ENCODE results near the gene SMOC2.

SMOC2 gene

GRCh38 chr6:168410035-168410434 is 30.9 kb upstream of the SMOC2 start:
- TF ChIP-seq CTCF (IDR thresholded peaks at IDR 0.05; ENCODE audit: low read depth, low read length) = no peak
- Histone ChIP-seq H3K9me3 (no peaks in the 10 kb centered on the region), H3K4me3 (ENCODE audit: low read depth, low read length) (no peak overlapping the region), H3K4me1 (no peaks in the 10 kb centered on the region), H3K27me3 (no peaks in the 10 kb centered on the region), H3K36me3 (no peaks in the 10 kb centered on the region)
- no peak for DNase-seq

GRCh38 chr6:168410554-168411011 is 30.4 kb upstream of the SMOC2 start:
- Histone ChIP-seq H3K4me3 (ENCODE audit: low read depth, low read length) (no peak overlapping the region), H3K27me3 (no peaks in the 10 kb centered on the region), H3K9me3 (no peaks in the 10 kb centered on the region), H3K4me1 (no peaks in the 10 kb centered on the region), H3K36me3 (no peaks in the 10 kb centered on the region)
- no peak for DNase-seq
- no peak for TF ChIP-seq CTCF (IDR thresholded peaks at IDR 0.05; ENCODE audit: low read depth, low read length)

GRCh38 chr6:168411130-168411529 is 29.9 kb upstream of the SMOC2 start:
- Histone ChIP-seq H3K27me3 (no peaks in the 10 kb centered on the region), H3K9me3 (no peaks in the 10 kb centered on the region), H3K36me3 (no peaks in the 10 kb centered on the region), H3K4me1 (no peaks in the 10 kb centered on the region), H3K4me3 (ENCODE audit: low read depth, low read length) (no peak overlapping the region)
- no peak for DNase-seq
- TF ChIP-seq CTCF (IDR thresholded peaks at IDR 0.05; ENCODE audit: low read depth, low read length) = no peak

- Histone ChIP-seq H3K4me1 (no peaks in the 10 kb centered on the region), H3K4me3 (ENCODE audit: low read depth, low read length) (no peak overlapping the region), H3K9me3 (no peaks in the 10 kb centered on the region), H3K36me3 (no peaks in the 10 kb centered on the region), H3K27me3 (no peaks in the 10 kb centered on the region)
- DNase-seq = no peak
- no peak for TF ChIP-seq CTCF (IDR thresholded peaks at IDR 0.05; ENCODE audit: low read depth, low read length)
These were observed 29.2 kb upstream of the SMOC2 start for GRCh38 chr6:168411793-168412192.

- Histone ChIP-seq H3K9me3 (no peaks in the 10 kb centered on the region), H3K27me3 (no peaks in the 10 kb centered on the region), H3K4me1 (no peaks in the 10 kb centered on the region), H3K36me3 (no peaks in the 10 kb centered on the region), H3K4me3 (ENCODE audit: low read depth, low read length) (no peak overlapping the region)
- TF ChIP-seq CTCF (IDR thresholded peaks at IDR 0.05; ENCODE audit: low read depth, low read length) = no peak
- no peak for DNase-seq
These were observed 28.5 kb upstream of the SMOC2 start for GRCh38 chr6:168412456-168412855.

- no peaks in the 10 kb centered on the region for H3K4me1 ChIP-seq
- H3K36me3 ChIP-seq = no peaks in the 10 kb centered on the region
- no peak for DNase-seq
- H3K27me3 ChIP-seq = no peaks in the 10 kb centered on the region
- H3K4me3 ChIP-seq (ENCODE audit: low read depth, low read length) = no peak overlapping the region
- H3K9me3 ChIP-seq = no peaks in the 10 kb centered on the region
- TF ChIP-seq CTCF (IDR thresholded peaks at IDR 0.05; ENCODE audit: low read depth, low read length) = no peak
These were observed 27.8 kb upstream of the SMOC2 start for GRCh38 chr6:168413018-168413720.

Data from BE2C (cell line).